GM23338 (cell line): ENCODE results near the gene TMC3. TPM values are rescaled to one million over a fixed set of nuclear protein-coding genes. Genes with fewer than 3 reads are reported as not detected.

Experiments
- ATAC-seq: fragments of 200-7000 bp; cut with Tn5 transposase; 3 replicates; pipeline ENCODE4 v1.9.1; 2020
- DNase-seq: peaks from one replicate; pipeline ENCODE4 v3.0.0-alpha.2; 2015; ENCODE audit warnings: low spot score
- H2AFZ ChIP-seq: fragments of 200-600 bp; sonication (generic); 2 replicates; pipeline ENCODE4 v1.8.0; 2016; ENCODE audit warnings: antibody characterized with exemption, mild to moderate bottlenecking, moderate library complexity
- H3F3A ChIP-seq: fragments of 200-600 bp; sonication (generic); replicated peaks from 2 replicates; pipeline ENCODE4 v1.8.0; 2017; ENCODE audit warnings: antibody characterized with exemption, mixed run types, low read depth
- H3K27ac ChIP-seq: fragments of 200-600 bp; sonication (generic); 2 replicates; pipeline ENCODE4 v1.6.1; 2016; ENCODE audit warnings: low read depth
- H3K27me3 ChIP-seq: fragments of 200-600 bp; sonication (generic); 2 replicates; pipeline ENCODE4 v1.8.0; 2016; ENCODE audit warnings: mild to moderate bottlenecking, mixed run types, moderate library complexity; ENCODE audit not compliant: insufficient read depth
- H3K36me3 ChIP-seq: fragments of 200-600 bp; sonication (generic); 2 replicates; pipeline ENCODE4 v1.8.0; 2016; ENCODE audit warnings: mild to moderate bottlenecking; ENCODE audit not compliant: insufficient read depth
- H3K4me1 ChIP-seq: fragments of 200-600 bp; sonication (generic); 2 replicates; pipeline ENCODE4 v1.8.0; 2016; ENCODE audit warnings: mild to moderate bottlenecking, moderate library complexity; ENCODE audit not compliant: insufficient read depth
- H3K4me2 ChIP-seq: fragments of 200-600 bp; sonication (generic); 2 replicates; pipeline ENCODE4 v1.7.1; 2017; ENCODE audit warnings: mixed run types
- H3K4me3 ChIP-seq: fragments of 200-600 bp; sonication (generic); 2 replicates; pipeline ENCODE4 v1.6.1; 2016; ENCODE audit warnings: mixed run types
- H3K79me2 ChIP-seq: fragments of 200-600 bp; sonication (generic); replicated peaks from 2 replicates; pipeline ENCODE4 v1.8.0; 2017; ENCODE audit warnings: mild to moderate bottlenecking; ENCODE audit not compliant: insufficient read depth
- H3K9me2 ChIP-seq: fragments of 200-600 bp; sonication (generic); 2 replicates; pipeline ENCODE4 v1.8.0; 2017; ENCODE audit not compliant: insufficient read depth
- H4K20me1 ChIP-seq: fragments of 200-600 bp; sonication (generic); replicated peaks from 2 replicates; pipeline ENCODE4 v1.8.0; 2017; ENCODE audit warnings: mild to moderate bottlenecking; ENCODE audit not compliant: insufficient read depth
- H3K27ac Mint-ChIP-seq: 2 replicates; pipeline ENCODE4 v1.8.0; 2020; ENCODE audit warnings: inconsistent platforms, mild to moderate bottlenecking, moderate library complexity, mixed read lengths
- H3K27me3 Mint-ChIP-seq: 3 replicates; pipeline ENCODE4 v1.8.0; 2022; ENCODE audit warnings: low read depth, mild to moderate bottlenecking, moderate library complexity, mixed read lengths, inconsistent platforms; ENCODE audit not compliant: insufficient read depth, poor library complexity
- H3K36me3 Mint-ChIP-seq: 3 replicates; pipeline ENCODE4 v1.8.0; 2021; ENCODE audit warnings: low read depth, mild to moderate bottlenecking, inconsistent platforms, moderate library complexity, mixed read lengths
- H3K4me1 Mint-ChIP-seq: 3 replicates; pipeline ENCODE4 v1.8.0; 2020; ENCODE audit warnings: mild to moderate bottlenecking, inconsistent platforms, mixed read lengths
- H3K4me3 Mint-ChIP-seq: 3 replicates; pipeline ENCODE4 v1.8.0; 2021; ENCODE audit warnings: moderate library complexity, mild to moderate bottlenecking, inconsistent platforms, mixed read lengths
- H3K9me3 Mint-ChIP-seq: 3 replicates; pipeline ENCODE4 v1.8.0; 2020; ENCODE audit warnings: moderate library complexity, mild to moderate bottlenecking, inconsistent platforms, mixed read lengths
- CREB1 ChIP-seq: fragments of 250-450 bp; sonication (Bioruptor Pico); IDR thresholded peaks from 2 replicates; pipeline ENCODE4 v1.5.0; 2020; ENCODE audit warnings: low read depth, mild to moderate bottlenecking, moderate library complexity
- CTCF ChIP-seq, 2 experiments: fragments of 200-600 bp in 1 of 2; sonication (generic) in 1 of 2; conservative IDR thresholded peaks; 2 replicates each; pipeline versions ENCODE4 v1.5.1 to v1.6.1; 2016 to 2017; ENCODE audit warnings: antibody characterized with exemption in 2 of 2, low read depth in 2 of 2, mild to moderate bottlenecking in 2 of 2, moderate library complexity in 1 of 2
- EZH2 ChIP-seq: fragments of 200-600 bp; sonication (generic); IDR thresholded peaks from one replicate; pipeline ENCODE4 v1.8.0; 2017; ENCODE audit warnings: antibody characterized with exemption, mild to moderate bottlenecking, low read depth; ENCODE audit not compliant: unreplicated experiment
- EZH2phosphoT487 ChIP-seq: fragments of 200-600 bp; sonication (generic); IDR thresholded peaks from one replicate; pipeline ENCODE4 v1.8.1; 2018; ENCODE audit warnings: antibody characterized with exemption; ENCODE audit not compliant: unreplicated experiment
- JUNB ChIP-seq: IDR thresholded peaks from one replicate; pipeline ENCODE4 v1.6.1; 2016; ENCODE audit warnings: antibody characterized with exemption; ENCODE audit not compliant: unreplicated experiment
- NANOG ChIP-seq: IDR thresholded peaks from 2 replicates; pipeline ENCODE4 v1.6.1; 2016; ENCODE audit warnings: antibody characterized with exemption, borderline replicate concordance
- POLR2AphosphoS5 ChIP-seq: IDR thresholded peaks from 2 replicates; pipeline ENCODE4 v1.6.1; 2016; ENCODE audit warnings: antibody characterized with exemption, low read depth
- REST ChIP-seq: IDR thresholded peaks from one replicate; pipeline ENCODE4 v1.6.1; 2018; ENCODE audit warnings: antibody characterized with exemption; ENCODE audit not compliant: unreplicated experiment
- STAT1 ChIP-seq: IDR thresholded peaks from one replicate; pipeline ENCODE4 v1.6.1; 2016; ENCODE audit warnings: antibody characterized with exemption; ENCODE audit not compliant: unreplicated experiment
- ZNF114 ChIP-seq: fragments of 250-450 bp; sonication (Bioruptor Pico); IDR thresholded peaks from 2 replicates; pipeline ENCODE4 v1.5.0; 2020; ENCODE audit warnings: mild to moderate bottlenecking, moderate library complexity
- ZNF331 ChIP-seq: fragments of 250-450 bp; sonication (Bioruptor Pico); IDR thresholded peaks from 2 replicates; pipeline ENCODE4 v1.5.0; 2020; ENCODE audit warnings: low read depth, mild to moderate bottlenecking, moderate library complexity
- polyA plus RNA-seq: library from polyadenylated mRNA; unstranded; fragments of >200 nt; fragmentation: Nextera tagmentation; extraction: Ambion mirVana; gene quantifications from 2 replicates; pipeline ENCODE4 v1.2.1, GENCODE V29; 2016
- total RNA-seq: library from RNA; depleted of rRNA; stranded (reverse); fragments of >200 nt; shearing (Covaris generic); gene quantifications from 2 replicates; pipeline ENCODE4 v1.2.3, GENCODE V29; 2014
- TF ChIP-seq, protein P1 (sequence below): IDR thresholded peaks from 2 replicates; pipeline ENCODE4 v1.6.1; 2016; ENCODE audit warnings: antibody characterized with exemption
- TF ChIP-seq, protein P2 (sequence below): fragments of 250-450 bp; sonication (Bioruptor Pico); IDR thresholded peaks from 2 replicates; pipeline ENCODE4 v1.5.0; 2020; ENCODE audit warnings: mild to moderate bottlenecking, moderate library complexity

Gene TMC3
- total and polyA plus RNA-seq, 2 experiments from 2014 or later = 0.10 TPM; not detected in 1

DNA sequence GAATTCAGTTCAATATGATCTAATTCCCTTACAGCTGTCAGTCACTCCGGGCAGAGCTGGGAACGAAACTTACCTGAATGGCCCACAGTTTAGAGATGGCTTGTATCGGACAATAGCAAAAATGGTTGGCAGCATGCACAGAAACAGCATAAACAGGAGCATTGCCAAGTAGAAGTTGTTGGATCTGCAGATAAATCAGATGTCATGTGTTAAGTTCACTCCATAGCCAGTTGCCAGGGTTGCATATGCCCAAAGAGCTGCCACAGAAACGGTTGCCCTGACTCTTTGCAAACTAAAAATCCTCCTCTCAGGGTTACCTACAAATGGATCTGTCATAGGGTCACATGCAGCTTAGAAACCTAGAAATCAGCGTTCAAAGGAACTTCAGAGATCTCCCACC lies 34.7 kb downstream of the TMC3 start:
- Histone ChIP-seq H3K4me3 (no peak overlapping the region), H4K20me1 (no peaks in the 10 kb centered on the region; the same call in 1 of the 2 replicates), H3K27ac (no peak overlapping the region), H3K36me3 (no peaks in the 10 kb centered on the region), H2AFZ (no peak overlapping the region), H3F3A (no peaks in the 10 kb centered on the region), H3K4me1 (no peaks in the 10 kb centered on the region), H3K9me2 (no peaks in the 10 kb centered on the region), H3K4me2 (no peak overlapping the region), H3K79me2 (no peaks in the 10 kb centered on the region), H3K27me3 (no peaks in the 10 kb centered on the region)
- Mint-ChIP-seq H3K27ac (no peak overlapping the region), H3K27me3 (peaks cover 3% of the 10 kb centered on the region), H3K4me1 (no peaks in the 10 kb centered on the region; the same call in 2 of the 3 replicates), H3K36me3 (no peaks in the 10 kb centered on the region), H3K4me3 (no peak overlapping the region), H3K9me3 (no peaks in the 10 kb centered on the region)
- no peak for ATAC-seq
- TF ChIP-seq REST = no peak
- TF ChIP-seq POLR2AphosphoS5 = no peak
- no peak for TF ChIP-seq EZH2
- TF ChIP-seq, protein P1, sequence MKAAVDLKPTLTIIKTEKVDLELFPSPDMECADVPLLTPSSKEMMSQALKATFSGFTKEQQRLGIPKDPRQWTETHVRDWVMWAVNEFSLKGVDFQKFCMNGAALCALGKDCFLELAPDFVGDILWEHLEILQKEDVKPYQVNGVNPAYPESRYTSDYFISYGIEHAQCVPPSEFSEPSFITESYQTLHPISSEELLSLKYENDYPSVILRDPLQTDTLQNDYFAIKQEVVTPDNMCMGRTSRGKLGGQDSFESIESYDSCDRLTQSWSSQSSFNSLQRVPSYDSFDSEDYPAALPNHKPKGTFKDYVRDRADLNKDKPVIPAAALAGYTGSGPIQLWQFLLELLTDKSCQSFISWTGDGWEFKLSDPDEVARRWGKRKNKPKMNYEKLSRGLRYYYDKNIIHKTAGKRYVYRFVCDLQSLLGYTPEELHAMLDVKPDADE = no peak
- no peak for TF ChIP-seq ZNF114 (CRISPR knock-in tag)
- TF ChIP-seq STAT1 = no peak
- TF ChIP-seq CREB1 (CRISPR knock-in tag) = no peak
- TF ChIP-seq JUNB = no peak
- TF ChIP-seq NANOG = no peak
- no peak for TF ChIP-seq CTCF (conservative IDR thresholded peaks at IDR 0.05; ENCODE audit: low read depth in 2 of 2)
- no peak for TF ChIP-seq ZNF331
- TF ChIP-seq EZH2phosphoT487 = no peak
- TF ChIP-seq, protein P2, sequence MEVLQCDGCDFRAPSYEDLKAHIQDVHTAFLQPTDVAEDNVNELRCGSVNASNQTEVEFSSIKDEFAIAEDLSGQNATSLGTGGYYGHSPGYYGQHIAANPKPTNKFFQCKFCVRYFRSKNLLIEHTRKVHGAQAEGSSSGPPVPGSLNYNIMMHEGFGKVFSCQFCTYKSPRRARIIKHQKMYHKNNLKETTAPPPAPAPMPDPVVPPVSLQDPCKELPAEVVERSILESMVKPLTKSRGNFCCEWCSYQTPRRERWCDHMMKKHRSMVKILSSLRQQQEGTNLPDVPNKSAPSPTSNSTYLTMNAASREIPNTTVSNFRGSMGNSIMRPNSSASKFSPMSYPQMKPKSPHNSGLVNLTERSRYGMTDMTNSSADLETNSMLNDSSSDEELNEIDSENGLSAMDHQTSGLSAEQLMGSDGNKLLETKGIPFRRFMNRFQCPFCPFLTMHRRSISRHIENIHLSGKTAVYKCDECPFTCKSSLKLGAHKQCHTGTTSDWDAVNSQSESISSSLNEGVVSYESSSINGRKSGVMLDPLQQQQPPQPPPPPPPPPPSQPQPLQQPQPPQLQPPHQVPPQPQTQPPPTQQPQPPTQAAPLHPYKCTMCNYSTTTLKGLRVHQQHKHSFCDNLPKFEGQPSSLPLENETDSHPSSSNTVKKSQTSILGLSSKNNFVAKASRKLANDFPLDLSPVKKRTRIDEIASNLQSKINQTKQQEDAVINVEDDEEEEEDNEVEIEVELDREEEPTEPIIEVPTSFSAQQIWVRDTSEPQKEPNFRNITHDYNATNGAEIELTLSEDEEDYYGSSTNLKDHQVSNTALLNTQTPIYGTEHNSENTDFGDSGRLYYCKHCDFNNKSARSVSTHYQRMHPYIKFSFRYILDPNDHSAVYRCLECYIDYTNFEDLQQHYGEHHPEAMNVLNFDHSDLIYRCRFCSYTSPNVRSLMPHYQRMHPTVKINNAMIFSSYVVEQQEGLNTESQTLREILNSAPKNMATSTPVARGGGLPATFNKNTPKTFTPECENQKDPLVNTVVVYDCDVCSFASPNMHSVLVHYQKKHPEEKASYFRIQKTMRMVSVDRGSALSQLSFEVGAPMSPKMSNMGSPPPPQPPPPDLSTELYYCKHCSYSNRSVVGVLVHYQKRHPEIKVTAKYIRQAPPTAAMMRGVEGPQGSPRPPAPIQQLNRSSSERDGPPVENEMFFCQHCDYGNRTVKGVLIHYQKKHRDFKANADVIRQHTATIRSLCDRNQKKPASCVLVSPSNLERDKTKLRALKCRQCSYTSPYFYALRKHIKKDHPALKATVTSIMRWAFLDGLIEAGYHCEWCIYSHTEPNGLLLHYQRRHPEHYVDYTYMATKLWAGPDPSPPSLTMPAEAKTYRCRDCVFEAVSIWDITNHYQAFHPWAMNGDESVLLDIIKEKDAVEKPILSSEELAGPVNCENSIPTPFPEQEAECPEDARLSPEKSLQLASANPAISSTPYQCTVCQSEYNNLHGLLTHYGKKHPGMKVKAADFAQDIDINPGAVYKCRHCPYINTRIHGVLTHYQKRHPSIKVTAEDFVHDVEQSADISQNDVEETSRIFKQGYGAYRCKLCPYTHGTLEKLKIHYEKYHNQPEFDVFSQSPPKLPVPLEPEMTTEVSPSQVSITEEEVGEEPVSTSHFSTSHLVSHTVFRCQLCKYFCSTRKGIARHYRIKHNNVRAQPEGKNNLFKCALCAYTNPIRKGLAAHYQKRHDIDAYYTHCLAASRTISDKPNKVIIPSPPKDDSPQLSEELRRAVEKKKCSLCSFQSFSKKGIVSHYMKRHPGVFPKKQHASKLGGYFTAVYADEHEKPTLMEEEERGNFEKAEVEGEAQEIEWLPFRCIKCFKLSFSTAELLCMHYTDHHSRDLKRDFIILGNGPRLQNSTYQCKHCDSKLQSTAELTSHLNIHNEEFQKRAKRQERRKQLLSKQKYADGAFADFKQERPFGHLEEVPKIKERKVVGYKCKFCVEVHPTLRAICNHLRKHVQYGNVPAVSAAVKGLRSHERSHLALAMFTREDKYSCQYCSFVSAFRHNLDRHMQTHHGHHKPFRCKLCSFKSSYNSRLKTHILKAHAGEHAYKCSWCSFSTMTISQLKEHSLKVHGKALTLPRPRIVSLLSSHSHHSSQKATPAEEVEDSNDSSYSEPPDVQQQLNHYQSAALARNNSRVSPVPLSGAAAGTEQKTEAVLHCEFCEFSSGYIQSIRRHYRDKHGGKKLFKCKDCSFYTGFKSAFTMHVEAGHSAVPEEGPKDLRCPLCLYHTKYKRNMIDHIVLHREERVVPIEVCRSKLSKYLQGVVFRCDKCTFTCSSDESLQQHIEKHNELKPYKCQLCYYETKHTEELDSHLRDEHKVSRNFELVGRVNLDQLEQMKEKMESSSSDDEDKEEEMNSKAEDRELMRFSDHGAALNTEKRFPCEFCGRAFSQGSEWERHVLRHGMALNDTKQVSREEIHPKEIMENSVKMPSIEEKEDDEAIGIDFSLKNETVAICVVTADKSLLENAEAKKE = no peak
- no peak for DNase-seq
